GM21786 (cell line): Measurements from ENCODE around the gene AK2.
"Not testable (repeated sequence)": the region's sequence is repeated elsewhere in the genome, so short reads cannot be mapped to it uniquely, and the experiment has no call there.

Experiments
- ATAC-seq: cut with Tn5 transposase; IDR thresholded peaks from one replicate; pipeline ENCODE4 v1.9.1; 2021; ENCODE audit not compliant: unreplicated experiment

Gene AK2

DNA sequence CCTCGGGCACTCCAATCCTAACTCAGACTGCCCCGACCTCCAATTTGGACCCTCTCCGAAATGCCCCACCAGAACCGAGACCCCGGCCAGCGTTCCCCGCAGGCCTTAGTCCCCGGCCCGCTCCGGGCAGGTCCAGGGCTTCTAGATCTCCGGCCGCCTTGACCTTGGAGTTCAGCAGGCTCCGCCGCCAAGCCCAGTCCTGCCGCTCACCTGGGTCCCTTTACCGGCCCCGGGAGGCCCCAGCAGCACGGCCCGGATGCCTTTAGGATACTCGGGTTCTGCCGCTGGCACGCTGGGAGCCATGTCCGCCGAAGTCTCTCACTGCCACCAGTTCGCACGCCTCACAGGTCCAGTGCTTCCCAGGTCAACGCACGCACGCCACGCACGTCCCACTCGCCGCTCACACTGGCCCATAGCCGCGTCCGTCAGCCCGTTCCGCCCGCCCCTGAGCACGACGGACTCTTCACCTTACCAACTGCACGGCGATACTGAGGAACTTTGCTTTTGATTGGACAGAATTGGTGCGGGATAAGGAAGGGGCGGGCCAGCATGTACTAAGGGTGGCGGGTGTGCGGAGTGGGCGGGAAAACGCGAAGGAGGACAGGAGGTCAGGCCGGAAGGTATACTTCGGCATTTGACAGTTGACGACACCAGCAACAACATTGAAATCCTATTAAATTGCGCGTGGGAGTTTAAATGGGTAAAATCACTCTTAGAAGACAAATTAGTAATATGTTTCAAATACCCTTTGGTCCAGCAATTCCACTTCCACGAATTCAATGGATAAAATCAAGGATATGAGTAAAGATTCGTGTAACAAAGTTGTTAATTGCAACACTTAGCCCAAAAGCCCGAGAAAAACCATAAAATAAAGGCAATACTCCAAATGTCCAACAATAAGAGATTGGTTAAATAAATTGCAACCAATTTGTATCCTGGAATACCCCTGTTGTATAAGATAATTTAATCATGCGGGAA lies at the start of gene AK2:
AK2 (minus strand) TSS at position 358 of the 978 bp plus-strand sequence; CDS start at position 303, 55 bp downstream.
- ATAC-seq = peak; percentile 98

DNA sequence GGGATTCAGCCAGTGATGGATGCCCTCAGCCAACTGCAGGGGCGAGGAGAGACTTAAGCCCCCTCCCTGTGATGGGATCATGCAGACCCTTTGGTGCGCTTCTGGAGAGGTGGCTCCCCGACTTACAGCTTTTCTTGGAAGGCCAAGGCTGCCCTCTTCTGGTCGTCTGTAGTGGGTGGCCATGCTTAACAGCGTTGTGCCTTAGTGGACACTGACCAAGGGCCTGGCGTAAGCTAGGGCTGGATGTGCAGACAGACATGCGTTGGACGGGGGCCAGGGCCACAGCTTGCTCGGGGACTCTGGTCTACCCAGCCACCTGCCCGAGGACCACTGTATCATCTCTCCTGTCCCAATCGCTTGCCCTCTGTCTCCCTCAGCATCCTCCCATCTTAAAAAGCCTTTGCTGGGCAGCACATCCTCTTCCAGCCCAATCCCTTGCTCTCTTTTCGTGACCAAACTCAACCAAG lies 49.7 kb upstream of the AK2 start:
- no peak for ATAC-seq

DNA sequence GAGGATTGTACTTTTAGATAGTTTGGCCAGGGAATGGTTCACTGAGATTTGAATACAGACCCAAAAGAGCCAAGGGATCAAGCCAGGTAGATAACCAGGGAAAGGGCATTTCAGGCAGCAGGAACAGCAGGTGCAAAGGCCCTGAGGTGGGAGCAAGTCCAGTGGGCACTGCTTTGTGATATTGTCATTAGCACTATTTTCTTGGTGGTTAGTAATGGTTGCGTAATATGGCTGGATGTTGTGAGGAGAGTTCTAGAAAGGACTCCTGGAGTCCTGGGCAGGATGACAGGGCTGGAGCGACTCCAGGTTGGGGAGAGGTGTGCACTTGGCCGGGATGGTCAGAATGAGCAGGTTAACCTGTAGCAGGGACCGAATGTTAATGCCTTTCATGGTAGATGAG lies 48.6 kb upstream of the AK2 start:
- no peak for ATAC-seq

DNA sequence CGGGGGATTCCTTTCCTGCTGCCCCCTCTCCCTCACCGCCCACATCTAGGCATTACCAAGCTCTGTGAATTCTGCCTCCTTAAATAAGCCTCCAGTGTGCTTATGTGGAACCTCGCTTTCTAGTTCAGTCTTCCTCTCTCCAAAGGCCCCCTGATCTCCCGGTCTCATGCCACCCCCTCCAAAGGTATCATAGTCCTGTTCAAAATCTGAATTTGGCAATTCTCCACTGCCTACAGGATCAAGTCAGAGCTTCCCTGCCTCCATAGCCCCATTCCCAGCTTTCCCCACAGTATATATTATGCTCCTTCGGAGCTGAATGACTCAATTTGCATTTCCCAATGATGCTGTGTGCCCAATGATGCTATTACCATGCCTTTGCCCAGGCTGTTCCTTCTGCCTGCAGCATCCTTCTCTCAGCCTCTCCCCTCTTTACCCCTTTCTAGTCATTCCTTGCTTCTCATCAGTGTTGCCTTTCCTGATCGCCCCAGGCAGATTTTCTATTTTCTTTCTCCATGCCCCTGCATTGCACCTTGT lies 46.0 kb upstream of the AK2 start:
- ATAC-seq = no peak

DNA sequence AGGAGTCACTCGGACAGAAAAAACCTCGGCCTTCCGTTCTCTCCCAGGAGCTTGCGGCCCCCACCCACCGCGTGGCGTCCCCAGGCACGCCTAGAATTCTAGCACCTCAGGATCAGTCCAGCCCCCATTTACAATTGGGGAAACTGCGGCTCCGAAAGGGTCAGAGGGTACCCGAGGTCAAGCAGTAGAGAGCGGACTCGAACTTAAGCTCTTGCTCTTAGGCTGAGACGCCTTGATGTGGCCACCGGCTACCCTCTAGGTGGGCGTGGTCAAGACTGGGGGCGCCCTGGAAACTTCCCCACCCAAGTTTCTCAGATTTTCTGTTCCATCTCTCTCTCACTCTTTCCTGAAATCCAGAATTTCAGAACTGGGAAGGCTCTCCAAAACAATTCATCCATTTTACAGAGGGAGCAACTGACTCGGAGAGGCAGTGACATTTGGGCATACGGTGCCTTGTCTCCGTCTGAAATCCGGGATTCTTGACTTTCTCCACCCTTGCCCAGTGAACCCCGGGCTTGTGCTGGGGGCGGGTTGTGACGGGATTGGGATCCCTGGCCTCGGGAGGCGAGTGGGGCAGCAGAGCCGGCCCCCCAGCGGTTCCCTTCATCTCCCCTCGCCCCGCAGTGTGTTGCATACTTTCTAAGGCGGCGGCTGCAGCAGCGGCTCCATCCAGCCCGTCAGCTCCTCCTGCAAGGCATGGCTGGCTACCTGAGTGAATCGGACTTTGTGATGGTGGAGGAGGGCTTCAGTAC lies 45.0 kb upstream of the AK2 start:
- no peak for ATAC-seq

DNA sequence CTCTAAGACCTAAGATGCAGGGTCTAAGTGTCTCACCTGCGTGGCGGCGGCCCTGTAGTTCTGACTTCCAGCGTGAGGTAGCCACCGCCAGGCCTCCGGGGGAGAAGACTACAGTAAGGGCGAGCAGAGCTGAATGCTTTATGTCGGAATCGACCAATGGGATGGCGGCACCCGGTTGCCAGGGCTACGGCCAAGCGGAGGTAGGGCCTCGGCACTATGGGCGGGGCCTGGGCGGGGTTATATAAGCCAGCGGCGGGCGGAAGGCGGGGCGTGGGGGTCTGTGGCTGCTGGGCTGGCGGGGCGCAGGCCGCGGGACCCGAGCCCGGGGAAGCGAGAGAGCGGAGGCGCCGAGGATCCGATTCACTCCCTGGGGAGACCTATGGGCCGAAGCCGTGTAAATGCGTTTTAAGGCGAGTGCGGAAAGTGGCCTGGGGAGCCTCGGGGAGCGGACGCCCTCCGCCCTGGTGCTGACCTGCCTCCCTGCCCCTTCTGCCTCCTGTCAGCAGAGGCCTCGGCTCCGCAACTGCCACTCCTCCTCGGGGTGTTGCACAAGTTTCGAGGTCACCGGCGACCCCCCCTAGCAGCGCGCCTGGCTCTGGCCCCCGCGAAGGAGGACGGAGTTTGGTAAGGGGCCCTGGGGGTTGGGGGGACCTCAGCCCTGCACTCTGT lies 44.3 kb upstream of the AK2 start, which contains the start of gene AZIN2:
AZIN2 (plus strand) TSS at position 269 of the 669 bp plus-strand sequence. CDS start 1,097 bp downstream, outside the sequence.
- ATAC-seq = peak; percentile 94

DNA sequence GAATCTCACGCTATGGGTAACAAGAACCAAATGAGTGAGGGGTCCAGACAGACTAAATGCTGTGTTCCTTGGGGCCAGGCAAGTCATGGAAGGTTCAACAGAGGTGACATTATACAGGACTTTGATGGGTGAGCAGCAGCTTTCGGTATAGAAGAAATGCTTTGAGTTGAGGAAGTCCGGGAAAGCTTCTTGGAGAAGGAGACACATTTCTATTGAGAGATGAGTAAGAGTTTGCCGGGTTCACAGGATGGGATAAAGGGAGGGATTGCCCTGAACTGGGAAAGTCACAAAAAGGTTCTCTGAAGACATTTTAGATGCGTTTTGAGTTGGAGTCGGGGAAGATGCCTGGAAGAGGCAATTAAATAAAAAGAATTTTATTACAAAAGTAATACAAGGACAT lies 43.7 kb upstream of the AK2 start:
- ATAC-seq = no peak

DNA sequence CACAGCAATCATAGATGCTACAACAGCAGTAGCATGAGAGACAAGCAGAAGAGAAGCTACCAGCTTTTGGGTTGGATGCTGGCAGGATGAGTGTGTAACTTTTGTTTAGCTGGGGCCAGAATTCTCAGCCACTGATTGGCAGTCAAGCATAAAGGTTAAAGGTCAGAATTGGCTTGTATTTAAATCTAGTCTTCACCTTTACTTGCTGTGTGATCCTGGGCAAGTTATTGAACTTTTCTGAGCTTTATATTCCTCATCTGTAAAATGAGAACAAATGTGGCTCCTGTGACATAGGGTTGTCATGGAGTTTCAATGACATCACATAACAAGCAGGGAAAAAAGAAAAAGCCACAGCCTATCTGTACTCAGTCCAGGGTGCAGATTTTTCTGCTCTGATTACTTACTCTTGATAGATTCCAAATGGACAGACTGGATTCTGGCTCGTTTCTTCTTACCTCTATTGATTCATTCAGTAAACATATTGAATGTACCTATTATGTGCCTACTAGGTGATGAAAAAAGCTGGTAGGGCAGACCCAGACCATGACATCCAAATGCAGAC lies 41.4 kb upstream of the AK2 start:
- no peak for ATAC-seq

DNA sequence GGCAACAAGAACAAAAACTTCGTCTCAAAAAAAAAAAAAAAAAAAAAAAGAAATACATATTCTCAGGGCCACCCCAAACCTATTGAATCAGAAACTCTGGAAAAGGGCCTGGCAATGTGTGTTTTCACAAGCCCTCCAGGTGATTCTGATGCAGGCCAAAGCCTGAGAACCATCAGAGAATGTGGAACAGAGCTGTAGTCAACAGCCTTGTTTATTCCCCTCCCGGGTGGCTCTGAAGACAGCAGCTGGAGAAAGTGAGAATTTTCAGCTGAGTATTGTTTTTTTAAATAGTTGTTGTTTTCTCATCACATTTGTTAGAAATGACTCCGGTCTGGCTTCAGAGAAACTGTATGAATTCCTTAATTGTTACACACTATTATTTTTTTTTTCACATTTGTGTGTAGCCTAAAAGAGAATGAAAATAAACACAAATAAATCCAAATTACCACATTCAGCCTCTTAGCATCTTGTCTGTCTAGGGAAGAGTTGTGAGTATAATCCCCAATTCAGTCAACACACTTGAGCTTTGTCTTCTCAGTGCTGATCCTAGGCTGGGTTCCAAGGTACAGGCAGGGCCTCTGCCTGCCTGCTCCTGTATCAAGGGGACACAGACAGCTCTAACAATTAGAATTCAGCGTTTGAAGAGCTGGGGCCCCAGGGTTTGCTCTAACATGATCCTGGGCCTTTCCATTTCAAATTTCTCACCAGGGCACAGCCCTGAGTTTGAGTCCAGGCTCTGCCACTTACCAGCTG lies 37.7 kb upstream of the AK2 start:
- ATAC-seq = no peak

DNA sequence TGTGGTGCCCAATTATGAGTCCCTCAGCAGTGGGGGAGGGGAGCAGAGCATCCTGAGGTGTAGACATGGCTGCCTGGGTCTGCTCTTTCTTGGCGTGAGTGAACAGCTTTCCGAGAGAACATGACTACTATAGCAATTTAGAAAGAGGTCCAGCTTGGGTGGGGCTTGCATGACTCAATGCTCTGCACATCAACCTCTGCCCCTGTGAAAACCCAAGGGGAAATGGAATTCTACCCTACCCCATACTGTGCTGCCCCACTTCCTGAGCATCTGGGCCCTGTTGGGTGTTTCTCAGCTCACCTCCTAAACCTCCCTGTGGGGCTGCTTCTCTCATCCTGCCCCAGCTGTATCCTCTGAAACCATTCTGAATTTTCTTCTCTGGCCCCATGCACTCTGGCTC lies 36.0 kb upstream of the AK2 start:
- no peak for ATAC-seq

DNA sequence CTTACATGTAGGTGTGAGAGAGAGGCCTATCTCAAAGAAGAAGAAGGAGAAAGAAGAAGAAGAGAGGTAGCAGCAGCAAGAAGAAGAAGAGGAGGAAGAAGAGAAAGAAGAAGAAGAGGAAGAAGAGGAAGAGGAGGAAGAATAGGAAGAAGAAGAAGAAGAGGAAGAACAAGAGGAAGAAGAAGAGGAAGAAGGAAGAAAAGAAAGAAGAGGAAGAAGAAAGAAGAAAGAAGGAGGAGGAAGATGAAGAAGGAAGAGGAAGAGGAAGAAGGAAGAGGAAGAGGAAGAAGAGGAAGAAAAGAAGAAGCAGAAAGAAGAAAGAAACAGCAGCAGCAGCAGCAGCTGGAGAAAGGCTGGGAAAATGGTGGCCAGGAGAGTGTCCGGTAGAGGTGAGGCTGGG lies 33.9 kb upstream of the AK2 start:
- ATAC-seq = no peak

DNA sequence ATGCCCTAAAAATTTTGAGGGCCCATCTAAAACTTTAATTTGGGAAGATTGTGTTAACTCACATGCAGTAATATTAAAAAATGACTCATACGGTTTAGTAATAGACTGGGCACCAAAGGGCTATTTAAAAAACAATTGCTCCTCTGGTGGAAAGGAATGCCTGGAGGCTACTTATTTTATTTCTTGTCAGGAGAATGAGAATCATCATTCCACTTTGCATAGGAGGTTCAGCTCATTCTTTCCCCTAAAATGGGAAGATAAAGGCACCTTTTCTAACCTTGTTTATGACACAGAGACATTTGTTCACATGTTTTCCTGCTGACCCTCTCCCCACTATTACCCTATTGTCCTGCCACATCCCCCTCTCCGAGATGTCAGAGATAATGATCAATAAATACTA lies 31.4 kb upstream of the AK2 start:
- ATAC-seq = not testable (repeated sequence)

DNA sequence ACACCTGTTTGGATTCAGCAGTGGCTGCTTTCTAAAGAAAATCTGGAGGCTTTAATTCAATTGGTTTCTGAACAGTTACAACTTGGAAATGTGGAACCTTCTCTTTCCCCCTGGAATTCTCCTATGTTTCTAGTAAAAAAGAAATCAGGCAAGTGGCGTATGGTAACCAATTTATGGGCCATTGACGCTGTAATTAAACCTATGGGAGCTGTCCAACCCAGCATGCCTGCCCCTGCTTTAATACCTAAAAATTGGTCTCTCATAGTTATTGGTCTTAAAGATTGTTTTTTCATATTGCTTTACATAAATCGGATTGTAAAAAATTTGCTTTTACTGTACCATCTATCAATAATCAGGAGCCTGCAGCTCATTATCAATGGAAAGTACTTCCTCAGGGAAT lies 29.8 kb upstream of the AK2 start:
- not testable (repeated sequence) for ATAC-seq

DNA sequence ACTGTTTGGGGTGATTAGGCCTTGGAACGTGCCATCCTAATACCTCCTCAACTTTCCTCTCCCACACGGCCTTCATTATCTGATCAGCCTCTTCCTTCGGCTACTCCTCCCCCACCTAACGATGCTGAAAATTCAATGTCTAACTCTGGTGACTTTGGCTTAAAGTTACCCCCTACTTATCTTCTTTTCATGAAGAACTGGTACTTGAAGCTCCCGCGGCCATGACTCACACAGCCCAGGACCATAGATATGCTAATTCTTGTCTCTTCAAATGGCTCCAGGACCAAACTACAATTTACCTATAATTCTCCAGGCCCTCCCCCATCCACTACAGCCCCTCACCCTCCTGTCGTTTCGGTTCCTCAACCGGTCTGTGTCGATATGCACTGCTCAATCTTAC lies 28.6 kb upstream of the AK2 start:
- no peak for ATAC-seq

DNA sequence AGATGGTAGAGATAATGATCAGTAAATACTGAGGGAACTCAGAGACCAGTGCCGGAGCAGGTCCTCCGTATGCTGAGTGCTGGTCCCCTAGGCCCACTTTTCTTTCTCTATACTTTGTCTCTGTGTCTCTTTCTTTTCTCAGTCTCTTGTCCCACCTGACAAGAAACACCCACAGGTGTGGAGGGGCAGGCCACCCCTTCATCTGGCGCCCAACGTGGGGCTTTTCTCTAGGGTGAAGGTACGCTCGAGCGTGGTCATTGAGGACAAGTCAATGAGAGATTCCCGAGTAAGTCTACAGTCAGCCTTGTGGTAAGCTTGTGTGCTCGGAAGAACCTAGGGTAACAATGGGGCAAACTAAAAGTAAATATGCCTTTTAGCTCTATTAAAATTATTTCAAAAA lies 27.6 kb upstream of the AK2 start:
- not testable (repeated sequence) for ATAC-seq

DNA sequence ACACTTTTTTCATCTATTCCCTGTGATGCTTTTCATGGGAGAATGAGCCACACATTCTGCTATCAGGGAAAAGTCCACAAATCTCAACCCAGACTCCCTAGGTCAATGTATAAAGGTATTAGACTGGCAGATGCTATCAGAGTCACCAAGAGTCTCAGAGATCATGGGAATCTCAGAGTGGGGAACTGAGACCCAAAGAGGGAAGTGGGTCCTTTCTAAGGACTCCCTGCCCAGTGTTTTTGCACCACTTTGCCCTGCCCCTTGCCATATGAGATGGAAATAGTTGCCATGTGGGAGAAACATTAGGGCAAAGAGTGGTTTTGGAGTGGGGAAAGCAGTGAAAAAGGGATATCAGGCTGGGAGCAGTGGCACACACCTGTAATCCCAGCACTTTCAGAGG lies 25.2 kb upstream of the AK2 start:
- no peak for ATAC-seq

DNA sequence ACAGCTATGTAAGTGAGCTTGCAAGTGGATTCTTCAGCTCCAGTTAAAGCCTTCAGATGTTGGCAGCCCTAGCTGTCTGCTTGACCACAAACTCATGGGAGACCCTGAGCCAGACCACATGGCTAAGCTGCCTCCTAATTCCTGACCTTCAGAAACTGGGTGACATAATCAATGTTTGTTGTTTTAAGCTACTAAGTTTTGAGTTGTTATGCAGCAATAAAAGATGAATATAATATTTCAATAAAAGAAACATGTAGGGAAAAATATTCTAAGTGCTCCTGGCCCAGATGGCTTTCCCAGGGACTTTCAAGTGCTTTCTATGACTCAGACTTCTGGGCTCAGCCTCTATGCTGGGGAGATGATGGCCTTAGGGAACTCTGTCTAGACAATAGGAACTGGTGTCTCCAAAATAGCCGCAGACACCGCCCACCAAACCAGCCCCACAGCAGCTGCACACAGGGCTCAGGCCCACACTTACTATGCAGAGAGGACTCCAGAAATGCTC lies 23.9 kb upstream of the AK2 start:
- ATAC-seq = no peak

DNA sequence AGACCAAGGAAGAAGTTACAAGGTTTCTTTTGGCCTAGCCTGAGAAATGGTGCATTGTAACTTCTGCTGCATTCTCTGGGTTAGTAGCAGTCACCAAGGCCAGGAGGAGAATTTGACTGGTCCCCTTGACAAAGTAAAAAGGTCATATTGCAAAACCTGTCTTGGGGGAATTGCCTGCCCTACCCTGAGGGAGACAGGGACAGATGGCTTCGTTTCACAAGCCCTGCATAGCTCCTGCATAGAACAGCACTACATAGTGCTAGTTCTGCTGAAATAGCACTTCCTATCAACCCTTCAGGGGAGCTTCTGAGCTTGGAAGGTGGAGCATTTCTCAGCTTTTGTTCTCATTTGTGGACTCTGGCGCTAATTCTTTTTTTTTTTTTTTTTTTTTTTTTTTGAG lies 20.4 kb upstream of the AK2 start:
- ATAC-seq = no peak

DNA sequence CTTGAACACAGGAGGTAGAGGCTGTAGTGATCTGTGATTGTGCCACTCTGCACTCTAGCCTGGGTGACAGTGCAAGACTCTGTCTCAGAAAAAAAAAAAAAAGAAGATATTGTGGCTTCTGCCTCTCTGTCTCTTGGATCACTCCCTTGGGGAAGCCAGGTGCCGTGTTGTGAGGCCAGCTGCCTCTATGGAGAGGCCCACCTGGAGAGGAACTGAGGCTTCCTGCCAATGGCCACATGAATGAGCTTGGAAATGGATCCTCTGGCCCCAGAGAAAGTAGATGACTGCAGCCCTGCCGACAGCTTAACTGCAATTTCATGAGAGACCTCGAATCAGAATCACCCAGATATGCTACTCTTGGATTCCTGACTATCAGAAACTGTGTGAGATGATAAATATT lies 19.7 kb upstream of the AK2 start:
- no peak for ATAC-seq
